ENCODE results near the gene ERVFRD-1.

GRCh38 chr6:11126876-11127275, 15.4 kb upstream of the ERVFRD-1 start:
- TF ChIP-seq CTCF (conservative IDR thresholded peaks at IDR 0.05; ENCODE audit: low read depth, low read length) (no peak), EZH2 (IDR thresholded peaks at IDR 0.05; ENCODE audit: low read length, unreplicated experiment) (no peak), EZH2phosphoT487 (IDR thresholded peaks at IDR 0.05; ENCODE audit: borderline replicate concordance, low read length) (no peak)
